ENCODE results near the gene SLC4A7.

SLC4A7 gene

DNA sequence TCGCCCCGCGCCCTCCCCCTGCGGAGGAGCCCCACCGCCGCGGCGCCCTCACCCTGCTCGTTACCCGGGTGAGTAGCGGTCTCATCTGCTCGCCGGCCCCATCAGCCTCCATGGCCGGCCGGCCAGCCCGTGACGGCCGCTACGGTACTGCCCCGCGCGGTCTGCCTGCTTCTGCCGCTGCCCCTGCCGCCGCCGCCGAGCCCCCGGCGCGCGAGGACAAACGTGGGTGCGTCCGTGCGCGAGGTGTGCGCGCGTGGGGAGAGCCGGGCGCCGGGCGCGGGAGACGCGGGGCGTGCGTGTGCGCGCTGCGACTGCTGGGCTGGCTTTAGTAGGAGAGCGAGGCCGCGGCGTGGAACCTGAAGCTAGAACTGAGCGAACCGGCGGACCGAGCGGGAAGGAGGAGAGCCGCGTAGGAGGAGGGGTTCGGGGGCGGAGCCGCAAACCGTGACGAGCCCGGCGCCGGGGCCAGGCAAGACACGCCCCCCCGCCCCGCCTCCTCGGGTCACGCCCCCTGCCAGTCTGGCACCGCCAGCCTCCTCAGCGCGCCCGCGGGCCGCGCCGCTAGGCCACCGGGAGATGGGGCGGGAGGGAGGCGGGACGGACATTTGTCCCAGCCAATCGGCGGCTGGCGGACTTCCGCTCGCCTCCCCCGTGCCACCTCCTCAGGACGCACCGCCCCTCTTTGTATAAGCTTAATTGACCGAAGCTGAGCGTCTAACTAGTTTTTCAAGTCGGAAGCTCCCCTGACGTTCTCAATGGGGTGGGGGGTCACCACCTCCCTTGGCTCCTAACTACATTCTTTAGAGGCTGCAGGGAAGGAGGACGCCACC, at the start of gene SLC4A7 (continued):
- no peak for TF ChIP-seq ZFP41 (tag by site-specific recombination; IDR thresholded peaks at IDR 0.05; ENCODE audit: borderline replicate concordance)
- TF ChIP-seq, protein P1, sequence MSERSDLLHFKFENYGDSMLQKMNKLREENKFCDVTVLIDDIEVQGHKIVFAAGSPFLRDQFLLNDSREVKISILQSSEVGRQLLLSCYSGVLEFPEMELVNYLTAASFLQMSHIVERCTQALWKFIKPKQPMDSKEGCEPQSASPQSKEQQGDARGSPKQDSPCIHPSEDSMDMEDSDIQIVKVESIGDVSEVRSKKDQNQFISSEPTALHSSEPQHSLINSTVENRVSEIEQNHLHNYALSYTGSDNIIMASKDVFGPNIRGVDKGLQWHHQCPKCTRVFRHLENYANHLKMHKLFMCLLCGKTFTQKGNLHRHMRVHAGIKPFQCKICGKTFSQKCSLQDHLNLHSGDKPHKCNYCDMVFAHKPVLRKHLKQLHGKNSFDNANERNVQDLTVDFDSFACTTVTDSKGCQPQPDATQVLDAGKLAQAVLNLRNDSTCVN (tag by site-specific recombination; optimal IDR thresholded peaks at IDR 0.05), result peak; percentile 71
- peak; percentile 84 for TF ChIP-seq SP2 (tag by site-specific recombination; IDR thresholded peaks at IDR 0.05)
- no peak for TF ChIP-seq ZNF707 (tag by site-specific recombination; IDR thresholded peaks at IDR 0.05)
- peak; percentile 73 for TF ChIP-seq ZNF335 (tag by site-specific recombination; conservative IDR thresholded peaks at IDR 0.05)
- TF ChIP-seq ZNF596 (tag by site-specific recombination; IDR thresholded peaks at IDR 0.05), result 0 out of 2 replicates have a peak, but pooled peaks have one; percentile 36
- TF ChIP-seq, protein P2, sequence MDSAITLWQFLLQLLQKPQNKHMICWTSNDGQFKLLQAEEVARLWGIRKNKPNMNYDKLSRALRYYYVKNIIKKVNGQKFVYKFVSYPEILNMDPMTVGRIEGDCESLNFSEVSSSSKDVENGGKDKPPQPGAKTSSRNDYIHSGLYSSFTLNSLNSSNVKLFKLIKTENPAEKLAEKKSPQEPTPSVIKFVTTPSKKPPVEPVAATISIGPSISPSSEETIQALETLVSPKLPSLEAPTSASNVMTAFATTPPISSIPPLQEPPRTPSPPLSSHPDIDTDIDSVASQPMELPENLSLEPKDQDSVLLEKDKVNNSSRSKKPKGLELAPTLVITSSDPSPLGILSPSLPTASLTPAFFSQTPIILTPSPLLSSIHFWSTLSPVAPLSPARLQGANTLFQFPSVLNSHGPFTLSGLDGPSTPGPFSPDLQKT (IDR thresholded peaks at IDR 0.05; ENCODE audit: borderline replicate concordance, low read depth, low read length), result peak; percentile 97
- no peak for TF ChIP-seq BCL11B (tag by site-specific recombination; IDR thresholded peaks at IDR 0.05; ENCODE audit: low read depth)
- peak; percentile 42; the same call in 1 of the 2 replicates for TF ChIP-seq ZNF660 (tag by site-specific recombination; IDR thresholded peaks at IDR 0.05)
- TF ChIP-seq OSR2 (tag by site-specific recombination; IDR thresholded peaks at IDR 0.05), result peak; percentile 28; the same call in 1 of the 2 replicates
- no peak for TF ChIP-seq ZNF510 (tag by site-specific recombination; IDR thresholded peaks at IDR 0.05; ENCODE audit: insufficient replicate concordance)
- peak; percentile 77 for TF ChIP-seq GLIS2 (tag by site-specific recombination; IDR thresholded peaks at IDR 0.05)
- peak; percentile 94 for TF ChIP-seq KLF10 (tag by site-specific recombination; IDR thresholded peaks at IDR 0.05)
- TF ChIP-seq ZBTB8A (tag by site-specific recombination; IDR thresholded peaks at IDR 0.05), result peak; percentile 24; the same call in 1 of the 2 replicates
- TF ChIP-seq, protein P3, sequence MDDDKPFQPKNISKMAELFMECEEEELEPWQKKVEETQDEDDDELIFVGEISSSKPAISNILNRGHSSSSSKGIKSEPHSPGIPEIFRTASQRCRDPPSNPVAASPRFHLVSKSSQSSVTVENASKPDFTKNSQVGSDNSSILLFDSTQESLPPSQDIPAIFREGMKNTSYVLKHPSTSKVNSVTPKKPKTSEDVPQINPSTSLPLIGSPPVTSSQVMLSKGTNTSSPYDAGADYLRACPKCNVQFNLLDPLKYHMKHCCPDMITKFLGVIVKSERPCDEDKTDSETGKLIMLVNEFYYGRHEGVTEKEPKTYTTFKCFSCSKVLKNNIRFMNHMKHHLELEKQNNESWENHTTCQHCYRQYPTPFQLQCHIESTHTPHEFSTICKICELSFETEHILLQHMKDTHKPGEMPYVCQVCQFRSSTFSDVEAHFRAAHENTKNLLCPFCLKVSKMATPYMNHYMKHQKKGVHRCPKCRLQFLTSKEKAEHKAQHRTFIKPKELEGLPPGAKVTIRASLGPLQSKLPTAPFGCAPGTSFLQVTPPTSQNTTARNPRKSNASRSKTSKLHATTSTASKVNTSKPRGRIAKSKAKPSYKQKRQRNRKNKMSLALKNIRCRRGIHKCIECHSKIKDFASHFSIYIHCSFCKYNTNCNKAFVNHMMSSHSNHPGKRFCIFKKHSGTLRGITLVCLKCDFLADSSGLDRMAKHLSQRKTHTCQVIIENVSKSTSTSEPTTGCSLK (tag by site-specific recombination; IDR thresholded peaks at IDR 0.05), result no peak
- peak; percentile 35; the same call in 1 of the 2 replicates for TF ChIP-seq ZNF341 (tag by site-specific recombination; IDR thresholded peaks at IDR 0.05; ENCODE audit: low read depth)

DNA sequence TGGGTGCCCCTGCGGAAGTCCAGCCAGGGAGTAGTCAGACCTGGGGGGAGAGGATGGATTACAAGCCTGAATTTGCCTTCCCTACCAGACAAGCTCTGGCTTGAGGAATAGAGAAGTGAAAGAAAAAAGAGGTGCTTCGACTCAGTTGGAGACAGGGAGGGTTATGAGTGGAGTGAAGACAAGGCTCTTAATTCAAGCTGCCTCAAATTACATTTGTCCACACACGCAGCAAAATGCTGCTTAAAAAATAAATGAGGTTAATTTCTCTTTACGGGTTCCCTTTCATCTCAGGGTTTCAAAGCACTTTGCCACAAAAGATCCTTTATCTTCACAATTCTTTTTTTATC, 49.0 kb upstream of the SLC4A7 start:
- TF ChIP-seq SP3 (tag by site-specific recombination; IDR thresholded peaks at IDR 0.05), result no peak
- TF ChIP-seq TCF7L2 (IDR thresholded peaks at IDR 0.05; ENCODE audit: borderline replicate concordance, low read depth, low read length), result peak; percentile 62
- H3K4me1 ChIP-seq (ENCODE audit: control insufficient read depth, insufficient read depth, low read length), result peaks cover 2% of the 10 kb centered on the region; the same call in 1 of the 2 replicates
- no peak overlapping the region for H3K4me3 ChIP-seq (ENCODE audit: low read depth, low read length)
- ChIA-PET CTCF (interaction anchor here (0.6 kb wide), 2 partner anchors 11 to 189 kb away, joined by 5 to 6 read pairs; partner anchors contain the start of gene EOMES), POLR2A (no interaction called here)
- no peaks in the 10 kb centered on the region for H3K9me3 ChIP-seq (ENCODE audit: control insufficient read depth, insufficient read depth, low read depth, low read length)
- H3K27ac ChIP-seq (ENCODE audit: extremely low read depth, low read depth, low read length), result no peak overlapping the region
- no peaks in the 10 kb centered on the region for H3K36me3 ChIP-seq (ENCODE audit: control insufficient read depth in 2 of 2, insufficient read depth in 1 of 2, low read length in 2 of 2)
